Measurements from ENCODE around the gene TREML1.
A peak's percentile ranks its signal among the peaks of the same experiment; 100 is the strongest.

TREML1 gene

GRCh38 chr6:41170547-41171160, 16.5 kb upstream of the TREML1 start:
- no peak for DNase-seq (ENCODE audit: low spot score)
- ChIA-PET CTCF (interaction anchor here (0.5 to 0.6 kb wide), 2 partner anchors 12 to 246 kb away, joined by 3 read pairs; no protein-coding TSS in a partner anchor), POLR2A (ENCODE audit: low non-redundant PET) (no interaction called here)
- TF ChIP-seq CTCF (conservative IDR thresholded peaks at IDR 0.05; ENCODE audit: low read depth), result no peak
- H3K27ac ChIP-seq, result no peak overlapping the region

- ChIA-PET CTCF (interaction anchor here (0.5 kb wide), 1 partner anchor 151 kb away, joined by 4 read pairs; no protein-coding TSS in a partner anchor), POLR2A (ENCODE audit: low non-redundant PET) (no interaction called here)
- TF ChIP-seq CTCF (conservative IDR thresholded peaks at IDR 0.05; ENCODE audit: low read depth), result no peak
These were observed 13.2 kb upstream of the TREML1 start for GRCh38 chr6:41167173-41167963.

GRCh38 chr6:41164551-41165120, 10.5 kb upstream of the TREML1 start:
- no peak for DNase-seq (ENCODE audit: low spot score)
- no peak overlapping the region for H3K27ac ChIP-seq
- ChIA-PET POLR2A (ENCODE audit: low non-redundant PET) (no interaction called here), CTCF (interaction anchor here (0.6 kb wide), 1 partner anchor 519 kb away, joined by 3 read pairs; no protein-coding TSS in a partner anchor)
- TF ChIP-seq CTCF (conservative IDR thresholded peaks at IDR 0.05; ENCODE audit: low read depth), result no peak

More at GRCh38 chr6:41167173-41167963, 13.2 kb upstream of the TREML1 start:
- no peak overlapping the region for H3K27ac ChIP-seq
- peak; percentile 24 for DNase-seq (ENCODE audit: low spot score)

- ChIA-PET CTCF (no interaction called here), POLR2A (ENCODE audit: low non-redundant PET) (no interaction called here)
- DNase-seq (ENCODE audit: low spot score), result no peak
- H3K27ac ChIP-seq, result no peak overlapping the region
- TF ChIP-seq CTCF (conservative IDR thresholded peaks at IDR 0.05; ENCODE audit: low read depth), result no peak
These were observed 9.2 kb upstream of the TREML1 start for GRCh38 chr6:41163419-41163717.

- no peak for TF ChIP-seq CTCF (conservative IDR thresholded peaks at IDR 0.05; ENCODE audit: low read depth)
- H3K27ac ChIP-seq, result no peak within 1 kb of the TSS
- ChIA-PET POLR2A (ENCODE audit: low non-redundant PET) (no interaction called here), CTCF (no interaction called here)
- DNase-seq (ENCODE audit: low spot score), result no peak
These were observed 8.7 kb upstream of the TREML1 start, which contains the start of gene TREM2 for GRCh38 chr6:41162687-41163418. Gene TREM2, minus strand, starts transcription at chr6:41163116. Its CDS starts 34 bp downstream, at chr6:41163082.

- DNase-seq (ENCODE audit: low spot score), result no peak
- CTCF ChIA-PET, result no interaction called here
- POLR2A ChIA-PET (ENCODE audit: low non-redundant PET), result no interaction called here
- no peak for TF ChIP-seq CTCF (conservative IDR thresholded peaks at IDR 0.05; ENCODE audit: low read depth)
- no peak overlapping the region for H3K27ac ChIP-seq
These were observed 7.9 kb upstream of the TREML1 start for GRCh38 chr6:41161851-41162552.
